GM18508 (cell line): ENCODE results near the gene P2RY2.

Experiments
- ATAC-seq: cut with Tn5 transposase; IDR thresholded peaks from one replicate; pipeline ENCODE4 v1.9.1; 2021; ENCODE audit warnings: moderate number of reproducible peaks; ENCODE audit not compliant: insufficient read depth, unreplicated experiment

The P2RY2 gene

DNA sequence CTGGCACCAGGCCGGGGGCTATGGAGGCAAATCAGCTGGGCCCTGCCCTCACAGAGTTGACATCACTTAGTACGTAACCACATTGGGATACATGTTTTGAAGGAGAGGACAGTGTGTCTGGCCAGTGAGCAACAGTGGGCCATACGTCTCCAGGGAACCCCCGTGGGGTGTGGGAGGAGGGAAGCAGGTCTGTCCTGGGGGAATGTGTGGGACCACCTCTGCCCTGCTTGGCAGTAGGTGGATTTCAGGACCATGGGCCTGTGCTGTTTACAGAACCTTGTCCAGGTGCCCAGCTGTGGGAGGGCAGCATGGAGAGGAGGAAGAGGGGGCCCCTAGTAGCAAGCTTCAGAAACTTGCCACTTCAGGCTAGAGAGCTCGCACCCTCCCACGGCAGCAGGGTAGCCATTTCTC is 21.0 kb downstream of the P2RY2 start:
- ATAC-seq, result no peak

DNA sequence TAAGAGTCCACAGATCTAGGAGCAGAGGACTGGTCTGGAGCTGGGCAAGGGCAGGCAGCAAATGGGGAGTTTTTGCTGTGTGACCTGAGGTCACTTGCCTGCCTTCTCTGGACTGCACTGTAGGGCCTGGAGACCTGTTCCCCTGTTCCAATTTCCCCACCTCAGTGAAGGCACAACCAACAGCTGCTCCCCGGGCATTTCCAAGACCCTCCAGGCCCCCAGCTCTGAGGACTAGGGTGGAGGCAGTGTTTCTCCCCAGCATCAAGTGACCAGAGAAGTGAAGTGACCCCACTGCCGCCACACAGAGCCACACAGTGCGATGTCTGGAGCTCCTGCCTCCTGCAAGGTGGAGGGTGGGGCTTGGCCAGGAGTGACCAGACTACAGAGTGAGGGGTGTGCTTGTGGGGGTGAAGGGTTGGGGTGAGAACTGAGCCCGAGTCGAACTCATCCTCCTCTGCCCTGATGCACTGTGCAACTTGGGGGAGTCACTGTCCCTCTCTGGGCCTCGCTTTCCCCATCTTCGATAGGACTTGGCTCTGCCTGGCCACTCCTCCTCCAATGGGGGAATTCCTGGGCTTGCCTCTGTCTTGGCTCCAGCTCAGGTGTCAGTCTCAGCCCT is 21.6 kb downstream of the P2RY2 start:
- no peak for ATAC-seq

DNA sequence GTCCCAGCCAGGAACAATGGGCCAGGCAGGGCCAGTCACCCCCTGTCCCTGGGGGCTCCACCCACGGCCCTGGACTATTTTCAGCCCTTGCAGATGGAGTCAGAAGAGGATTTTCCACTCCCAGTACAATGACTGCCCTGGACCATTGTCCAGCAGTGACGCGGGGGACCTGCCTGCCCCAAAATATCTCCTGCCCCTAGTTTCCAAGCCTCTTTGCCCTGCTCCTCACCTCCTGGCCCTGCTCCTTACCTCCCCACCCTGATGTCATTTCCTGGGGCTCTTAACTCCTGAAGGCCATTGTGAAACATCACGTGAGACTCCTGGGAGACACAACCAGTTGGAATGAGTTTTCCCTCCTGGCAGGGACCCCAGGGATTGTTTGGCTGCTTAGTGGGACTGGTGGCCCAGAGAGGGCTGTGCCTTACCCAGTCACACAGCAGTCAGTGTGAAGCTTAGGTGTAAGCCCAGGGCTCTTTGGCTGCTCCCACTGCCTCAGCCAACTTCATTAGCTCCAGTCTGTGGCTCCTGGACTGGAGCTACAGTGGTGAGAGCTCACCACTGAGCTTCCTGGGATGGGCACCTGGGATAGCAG is 22.2 kb downstream of the P2RY2 start:
- ATAC-seq, result no peak

DNA sequence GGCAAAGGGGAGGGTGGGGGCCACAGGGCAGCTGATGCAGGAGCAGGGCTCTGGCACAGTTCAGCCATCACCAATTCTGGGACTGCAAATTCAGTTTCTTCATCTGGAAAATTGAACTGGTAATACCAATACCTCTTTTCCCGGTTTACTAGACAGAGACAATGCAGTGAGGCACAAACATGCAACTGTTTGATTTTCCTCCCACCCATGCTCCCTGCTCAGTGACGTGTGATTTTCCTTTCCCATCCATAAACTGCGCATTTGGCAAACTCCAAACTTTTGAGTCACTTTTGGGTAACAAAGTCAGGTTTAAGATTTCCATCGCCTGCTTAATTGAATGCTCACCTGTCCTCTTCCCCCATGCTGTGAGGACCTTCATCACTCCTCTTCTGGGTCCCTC is 23.2 kb downstream of the P2RY2 start:
- ATAC-seq, result no peak

DNA sequence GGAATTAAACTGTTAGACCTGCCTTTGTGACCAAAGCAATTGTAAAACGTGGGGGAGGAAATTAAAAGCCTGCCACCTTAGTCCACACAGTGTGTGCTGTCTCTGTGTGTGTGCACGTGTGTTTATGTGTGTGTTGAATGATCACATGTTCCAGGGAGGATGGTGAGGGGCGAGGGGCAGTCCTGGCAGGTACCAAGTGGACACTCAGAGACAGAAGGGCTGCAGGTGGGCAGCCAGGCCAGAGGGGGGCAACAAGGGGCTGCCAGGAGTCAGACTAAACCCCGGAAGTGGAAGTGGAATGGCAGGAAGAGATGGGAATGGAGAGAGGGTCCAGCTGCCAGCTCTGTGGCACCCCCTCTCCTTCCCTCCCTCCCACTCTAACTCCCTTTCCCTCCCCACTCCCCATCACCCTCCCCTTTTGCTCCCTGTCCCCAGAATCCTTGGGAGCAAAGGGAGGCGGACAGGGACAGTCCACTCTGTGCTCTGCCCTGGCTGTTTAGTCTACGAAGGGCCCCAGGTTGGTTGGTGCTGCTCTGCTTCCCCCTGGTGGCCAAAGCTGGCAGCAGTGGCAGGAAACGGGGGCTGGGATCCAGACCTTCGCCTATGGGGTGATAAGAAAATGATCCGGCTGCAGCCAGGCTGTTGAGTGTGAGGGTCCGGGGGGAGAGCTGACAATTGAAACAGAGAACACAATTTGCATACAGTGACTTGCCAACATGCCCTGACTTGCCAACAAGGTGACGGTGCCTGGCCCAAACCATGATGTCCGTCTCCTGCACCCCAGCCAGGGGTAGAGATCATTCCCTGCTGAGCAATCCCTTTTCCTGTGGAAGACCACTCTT is 24.4 kb downstream of the P2RY2 start:
- no peak for ATAC-seq

DNA sequence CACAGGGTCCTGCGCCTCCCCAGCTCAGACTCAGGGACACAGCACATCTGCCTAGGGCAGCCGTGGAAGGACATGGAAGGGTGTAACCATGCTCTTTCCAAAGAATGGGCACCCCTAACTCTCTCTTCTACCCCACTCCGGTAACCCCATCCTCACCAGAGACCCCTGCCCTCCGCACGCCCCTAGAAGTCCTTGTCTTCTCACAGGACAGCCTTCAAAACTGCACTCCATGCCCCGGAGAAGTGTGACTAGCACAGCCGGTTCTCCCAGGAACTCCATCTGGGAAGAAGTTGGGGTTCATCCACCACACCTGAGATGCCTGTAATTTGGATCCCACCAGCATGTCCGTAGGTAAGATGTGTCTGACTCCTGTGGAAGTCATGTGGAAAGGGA is 25.0 kb downstream of the P2RY2 start:
- ATAC-seq, result no peak

DNA sequence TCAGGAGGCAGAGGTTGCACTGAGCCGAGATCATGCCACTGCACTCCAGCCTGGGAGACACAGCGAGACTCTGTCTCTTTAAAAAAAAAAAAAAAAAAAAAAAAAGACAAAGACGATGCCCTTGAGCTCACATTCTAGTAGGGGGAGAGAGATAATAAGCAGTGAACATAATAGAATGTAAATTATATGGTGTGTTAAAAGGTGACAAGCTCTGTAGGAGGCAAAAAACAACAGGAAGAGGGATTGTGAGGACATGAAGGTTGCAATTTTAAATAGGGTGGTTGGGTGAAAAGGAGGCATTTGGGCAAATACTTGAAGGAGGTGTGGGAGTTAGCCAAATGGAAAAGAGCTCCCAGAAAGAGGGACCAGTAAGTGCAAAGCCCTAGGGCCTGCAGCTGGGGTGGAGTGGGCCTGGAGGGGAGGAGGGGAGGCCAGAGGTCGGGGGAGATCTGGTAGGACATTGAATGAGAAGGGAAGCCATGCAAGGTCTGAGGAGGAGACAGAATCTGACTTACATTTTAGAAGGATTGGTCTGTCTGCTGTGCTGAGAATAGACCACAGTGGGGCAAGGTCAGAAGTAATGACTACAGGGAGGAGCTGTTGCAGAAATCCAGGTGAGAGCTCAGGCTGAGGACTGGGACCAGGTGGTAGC is 26.6 kb downstream of the P2RY2 start:
- ATAC-seq, result no peak

DNA sequence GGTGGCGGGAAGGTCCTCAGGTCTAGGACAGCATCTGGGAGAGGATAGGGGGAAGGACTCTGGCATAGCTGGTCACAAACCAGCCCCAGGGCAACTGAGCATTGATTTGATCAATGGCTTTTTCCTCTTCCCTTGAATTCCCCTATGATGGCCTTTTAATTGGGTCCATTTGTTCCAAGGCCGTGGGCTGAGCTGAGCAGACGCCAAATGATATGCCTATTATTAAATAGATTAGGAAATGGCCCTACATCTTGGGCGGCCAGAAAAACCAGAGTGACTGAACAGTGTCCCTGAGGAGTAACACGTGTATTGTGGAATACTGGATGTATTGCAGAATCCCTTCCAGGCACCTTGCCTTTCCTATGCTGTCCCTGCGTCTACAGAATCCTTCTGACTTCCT is 27.4 kb downstream of the P2RY2 start:
- ATAC-seq, result no peak

DNA sequence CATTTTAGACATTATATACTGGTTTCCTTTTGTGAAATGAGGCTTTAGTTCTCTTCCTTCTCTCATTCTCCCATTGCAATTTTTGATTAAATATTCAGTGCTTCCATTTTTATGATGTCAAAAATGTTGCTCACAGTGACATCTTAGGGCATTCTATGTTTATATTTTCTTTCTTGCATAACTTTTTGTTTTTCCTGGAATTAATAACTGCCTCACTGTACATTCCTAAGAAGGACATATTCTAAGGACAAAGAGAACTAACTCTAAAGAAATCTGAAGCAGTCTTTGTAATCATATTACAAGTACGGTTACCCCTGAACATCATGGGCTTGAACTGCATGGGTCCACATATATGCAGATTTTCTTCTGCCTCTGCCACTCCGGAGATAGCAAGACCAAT is 28.2 kb downstream of the P2RY2 start:
- no peak for ATAC-seq

DNA sequence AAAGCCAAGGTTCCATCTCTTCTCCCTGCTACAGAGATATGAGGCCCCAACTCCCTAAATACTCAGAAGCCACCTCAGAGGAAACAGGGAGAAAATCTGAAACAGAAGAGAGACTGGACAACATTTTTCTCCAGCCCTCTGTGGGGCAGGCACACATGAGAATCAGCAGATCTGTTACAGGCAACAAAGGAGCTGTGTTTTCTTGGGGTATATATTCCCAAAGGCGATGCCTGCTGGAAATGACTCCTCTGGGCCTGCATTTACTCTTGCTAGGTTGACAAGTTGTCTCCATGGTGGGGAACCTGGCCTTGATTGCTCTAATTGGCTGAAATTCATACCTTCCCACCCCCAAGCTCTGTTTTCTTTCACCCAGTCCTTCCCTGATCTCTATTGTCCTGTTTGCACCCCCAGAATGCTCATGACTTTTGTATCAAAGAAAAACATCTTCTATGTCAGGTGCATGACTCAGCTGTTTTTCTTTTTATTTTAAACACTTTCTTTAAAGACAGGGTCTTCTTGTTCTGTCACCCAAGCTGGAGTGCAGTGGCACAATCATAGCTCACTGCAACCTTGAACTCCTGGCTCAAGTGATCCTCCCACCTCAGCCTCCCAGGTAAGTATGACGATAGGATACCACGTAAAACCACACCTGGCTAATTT is 30.6 kb downstream of the P2RY2 start:
- ATAC-seq, result no peak

DNA sequence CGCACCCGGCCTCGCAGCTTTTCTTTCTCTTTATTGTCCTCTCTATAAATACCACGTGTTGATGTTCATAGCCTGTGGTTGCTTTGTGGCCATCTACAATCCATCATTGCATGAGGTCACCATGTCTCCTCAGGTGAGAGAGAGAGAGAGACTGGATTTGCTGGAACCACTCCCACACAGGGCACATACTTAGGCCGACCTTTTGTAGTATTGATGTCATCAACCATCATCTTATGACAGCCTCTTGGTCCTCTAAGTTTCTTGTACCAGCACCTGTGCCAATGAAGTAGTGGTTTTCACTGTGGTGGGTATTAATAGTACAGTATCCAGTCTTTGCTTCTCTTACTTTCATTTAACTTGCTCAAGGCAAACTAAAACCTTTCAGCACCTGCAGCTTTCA is 31.2 kb downstream of the P2RY2 start:
- no peak for ATAC-seq

DNA sequence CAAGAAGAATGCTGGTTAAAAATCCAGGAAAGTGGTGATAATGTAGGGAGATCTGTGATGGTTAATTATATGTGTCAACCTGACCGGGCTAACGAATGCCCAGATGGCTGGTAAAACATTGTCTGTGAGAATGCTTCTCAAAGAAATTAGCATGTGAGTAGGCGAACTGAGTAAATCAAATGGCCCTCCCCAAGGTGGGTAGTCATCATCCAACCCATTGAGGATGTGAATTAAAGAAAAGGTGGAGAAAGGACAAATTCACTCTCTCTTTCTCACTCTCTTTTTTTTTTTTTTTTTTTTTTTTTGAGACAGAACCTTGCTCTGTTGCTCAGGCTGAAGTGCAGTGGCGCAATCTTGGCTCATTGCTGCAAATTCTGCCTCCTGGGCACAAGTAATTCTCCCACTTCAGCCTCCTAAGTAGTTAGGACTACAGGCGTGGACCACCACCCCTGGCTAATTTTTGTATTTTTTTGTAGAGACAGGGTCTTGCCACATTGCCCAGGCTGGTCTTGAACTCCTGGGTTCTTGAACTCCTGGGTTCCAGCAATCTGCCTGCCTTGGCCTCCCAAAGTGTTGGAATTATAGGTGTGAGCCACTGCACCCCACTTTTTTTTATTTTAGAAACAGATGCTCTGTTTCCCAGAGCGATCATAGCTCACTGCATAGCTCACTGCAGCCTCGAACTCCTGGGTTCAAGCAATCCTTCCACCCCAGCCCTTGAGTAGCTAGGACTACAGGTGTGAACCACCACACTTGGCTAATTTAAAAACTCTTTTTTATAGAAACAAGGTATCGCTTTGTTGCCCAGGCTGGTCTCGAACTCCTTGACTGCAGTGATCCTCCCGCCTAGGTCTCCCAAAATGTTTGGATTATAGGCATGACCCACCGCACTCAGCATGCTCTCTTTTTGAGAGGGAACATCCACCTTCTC is 32.0 kb downstream of the P2RY2 start:
- ATAC-seq, result no peak

DNA sequence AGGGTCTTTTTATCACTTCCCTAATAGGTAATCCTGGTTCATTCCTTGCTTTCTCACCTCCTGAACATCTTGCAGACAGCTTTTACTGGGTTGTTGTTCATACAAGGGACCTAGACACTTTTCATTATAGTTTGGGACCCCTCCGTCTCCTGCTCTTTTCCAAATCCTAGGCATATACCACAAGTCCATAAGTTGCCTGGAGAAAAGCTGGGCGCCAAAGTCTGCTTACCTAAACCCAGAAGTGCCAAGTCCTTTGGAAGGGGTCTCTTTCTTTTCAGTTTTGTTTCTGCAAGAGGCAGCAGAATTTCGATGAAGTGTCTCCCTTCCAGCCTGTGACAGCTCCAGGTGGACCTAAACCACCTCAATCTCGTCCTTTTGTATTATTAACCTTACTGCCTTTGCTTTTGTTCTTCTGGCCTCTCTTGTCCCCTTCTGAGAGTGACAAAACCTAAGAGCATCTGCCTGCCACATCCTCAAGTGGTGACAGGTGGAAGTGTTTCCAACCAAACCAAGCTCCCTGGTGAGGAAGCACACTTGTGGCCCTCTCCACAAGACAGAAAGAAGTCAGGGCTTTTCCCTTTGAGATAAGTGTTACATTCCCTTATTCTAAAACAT is 34.6 kb downstream of the P2RY2 start:
- no peak for ATAC-seq

DNA sequence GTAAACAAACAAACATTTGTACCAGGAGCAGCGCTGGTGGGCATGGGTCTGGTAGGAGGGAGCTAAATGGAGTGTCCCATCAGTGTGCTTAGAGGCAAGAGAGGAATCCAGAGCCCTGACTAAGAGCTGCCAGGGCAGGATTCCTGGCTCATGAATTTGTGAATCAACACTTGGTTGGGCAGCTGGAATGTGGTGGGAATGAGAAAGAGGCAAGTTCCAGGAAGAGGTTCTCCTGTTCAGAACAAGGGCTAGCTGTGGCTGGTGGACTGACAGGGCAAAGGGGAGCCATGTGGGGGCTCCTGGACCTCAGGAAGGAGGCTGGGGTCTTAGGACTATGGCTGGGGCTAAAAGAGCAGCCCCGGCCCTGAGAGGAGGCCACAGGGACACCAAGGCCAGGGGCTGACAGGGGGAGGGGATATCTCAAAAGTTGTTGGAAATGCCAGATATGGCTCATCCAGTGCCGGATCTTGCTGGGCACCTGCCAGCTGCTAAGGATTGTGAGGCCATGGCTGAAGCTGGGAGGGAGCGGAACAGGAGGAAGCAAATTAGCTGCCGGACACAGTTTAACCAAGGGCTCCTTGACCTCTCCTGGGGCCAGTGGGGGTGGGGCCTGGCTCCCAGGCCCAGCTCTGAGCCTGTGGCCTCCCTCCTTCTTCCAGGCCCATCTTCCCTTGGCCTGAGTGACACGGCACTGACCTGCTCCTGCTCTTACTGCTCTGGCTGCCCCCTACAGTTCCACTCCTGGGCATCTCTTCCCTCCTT is 39.4 kb downstream of the P2RY2 start:
- ATAC-seq, result no peak

DNA sequence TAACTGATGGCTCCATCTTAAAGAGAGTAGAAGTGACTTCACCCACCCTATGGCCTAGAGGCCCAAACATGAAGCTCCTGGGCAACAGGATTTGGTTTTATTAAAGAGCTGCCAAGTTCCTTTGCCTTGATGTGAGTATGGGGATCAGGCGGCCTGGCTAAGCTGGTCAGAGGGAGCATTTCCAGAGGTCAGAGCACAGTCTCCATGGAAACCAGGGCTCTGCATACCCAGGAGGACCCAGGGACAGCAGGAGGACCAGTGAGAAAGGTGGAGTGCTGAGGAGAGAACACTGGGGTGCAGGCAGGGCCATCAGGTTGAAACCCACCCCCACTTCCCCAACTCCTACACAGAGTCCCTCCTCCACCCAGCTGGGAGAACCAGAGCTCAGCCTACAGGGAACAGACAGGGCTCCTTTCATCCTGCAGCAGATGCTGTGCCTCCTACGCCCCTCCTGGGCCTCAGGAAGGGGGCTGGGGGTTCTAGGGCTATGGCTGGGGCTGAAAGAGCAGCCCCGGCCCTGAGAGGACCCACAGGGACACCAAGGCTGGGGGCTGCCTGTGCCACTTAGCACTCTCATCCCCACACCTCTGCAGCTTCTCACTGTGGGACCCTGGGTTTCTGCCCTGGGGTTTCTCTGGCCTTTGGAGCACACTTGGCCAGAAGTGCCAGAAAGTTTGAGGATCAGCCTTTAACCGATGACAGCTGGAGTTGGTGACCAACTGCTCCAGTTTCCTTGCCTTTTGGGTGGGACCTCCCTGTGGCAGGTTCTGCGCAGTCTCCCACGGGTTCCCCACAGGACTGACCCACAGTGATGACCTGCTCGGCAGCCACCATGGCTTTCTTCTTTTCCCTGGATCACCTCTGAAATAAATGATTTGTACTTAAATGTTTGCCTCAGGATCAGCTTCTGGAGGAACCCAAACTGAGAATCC is 40.3 kb downstream of the P2RY2 start:
- ATAC-seq, result no peak

DNA sequence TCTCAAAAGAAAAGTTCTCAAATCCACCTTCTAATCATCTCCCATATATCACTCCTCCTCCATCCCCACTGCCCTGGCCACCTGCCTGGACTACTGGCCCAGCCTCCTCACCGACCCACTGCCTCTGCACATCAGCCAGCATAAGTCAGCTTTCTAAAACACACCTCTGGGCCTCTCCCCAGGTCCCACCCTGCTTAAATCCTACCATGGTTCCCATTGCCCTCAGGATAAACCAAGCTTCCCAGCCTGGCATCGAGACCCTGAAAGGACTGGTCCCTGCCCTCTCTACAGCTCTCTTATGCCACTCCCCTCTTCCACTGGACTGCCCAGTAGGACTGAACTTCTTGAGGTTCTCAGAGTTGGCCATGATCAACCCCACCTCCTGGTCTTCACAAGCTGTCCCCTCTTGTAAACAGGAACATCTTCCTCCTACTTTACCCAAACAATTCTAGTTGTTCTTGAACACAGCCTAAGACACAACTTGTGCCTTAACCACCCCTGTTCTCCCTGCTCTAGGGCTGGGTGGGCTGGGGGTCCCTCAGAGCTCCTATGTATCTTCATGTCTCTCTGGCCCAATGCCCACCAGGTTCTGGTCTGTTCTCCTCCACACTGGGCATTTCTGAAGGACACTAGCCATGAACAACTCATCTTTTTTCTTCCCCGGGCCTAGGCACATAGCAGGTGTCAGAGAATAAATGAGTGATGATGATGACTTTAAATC is 41.5 kb downstream of the P2RY2 start:
- no peak for ATAC-seq

DNA sequence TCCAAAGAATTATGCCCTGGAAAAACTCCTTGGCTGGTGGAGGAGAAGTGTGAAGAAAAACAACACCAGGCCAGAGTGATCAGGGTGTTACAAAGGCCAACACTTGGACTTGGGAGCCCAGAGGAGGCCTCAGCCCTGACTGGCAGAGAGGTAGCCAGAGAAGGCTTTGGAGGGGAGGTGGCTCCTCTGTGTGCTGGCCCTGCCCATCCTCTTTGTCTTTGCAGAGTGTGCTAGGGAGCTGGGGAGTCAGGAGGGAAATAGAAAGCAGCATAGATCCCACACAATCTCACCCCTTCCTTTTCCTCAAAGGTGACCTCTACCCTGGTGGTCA is 42.0 kb downstream of the P2RY2 start:
- no peak for ATAC-seq
